Testis (tissue), 3 donors: ENCODE measurements around the gene EFNA3. TPM values are rescaled to one million over a fixed set of nuclear protein-coding genes. Genes with fewer than 3 reads are reported as not detected.

Experiments used
- DNase-seq: peaks from one replicate; pipeline ENCODE4 v3.0.0-alpha.2; 2019
- H3K27ac ChIP-seq, 2 donors: fragments of 200-600 bp; sonication (generic); one replicate each; pipeline ENCODE4 v1.5.1; 2019
- H3K27me3 ChIP-seq: fragments of 200-600 bp; sonication (generic); one replicate; pipeline ENCODE4 v1.5.1; 2019
- H3K36me3 ChIP-seq: fragments of 200-600 bp; sonication (generic); one replicate; pipeline ENCODE4 v1.5.1; 2017; ENCODE audit warnings: low read depth; ENCODE audit errors: missing control alignments
- H3K4me1 ChIP-seq: fragments of 200-600 bp; sonication (generic); one replicate; pipeline ENCODE4 v1.5.1; 2019
- H3K4me3 ChIP-seq, 2 donors: fragments of 200-600 bp; sonication (generic); one replicate each; pipeline ENCODE4 v1.5.1; 2017 to 2019
- H3K9me3 ChIP-seq: fragments of 200-600 bp; sonication (generic); one replicate; pipeline ENCODE4 v1.5.1; 2017
- CTCF ChIP-seq, 3 experiments: fragments of 450-650 bp in 2 of 3; fragments of 200-600 bp in 1 of 3; sonication (generic) in 1 of 3; IDR thresholded peaks; one replicate each; pipeline ENCODE4 v1.5.1; 2016 to 2019; ENCODE audit warnings: antibody characterized with exemption in 3 of 3, mild to moderate bottlenecking in 2 of 3, moderate library complexity in 1 of 3
- POLR2A ChIP-seq: fragments of 450-650 bp; IDR thresholded peaks from one replicate; pipeline ENCODE4 v1.6.1; 2017; ENCODE audit warnings: antibody characterized with exemption, mild to moderate bottlenecking, moderate library complexity
- WGBS, 2 donors: methylation state at CpG; one replicate each; pipeline ENCODE4 v1.1.5; 2018; 5-methylcytosine and 5-hydroxymethylcytosine counted together
- intact Hi-C: fragments of 100-400 bp; cut with DNase I; formaldehyde crosslinking; loops from one replicate; pipeline ENCODE4 v1.15.1; 2023; ENCODE audit warnings: low total_unique reads
- polyA plus RNA-seq: library from polyadenylated mRNA; stranded (reverse); fragments of 350-450 nt; fragmentation: Illumina TruSeq; extraction: RNeasy Lipid Tissue Mini Kit (QIAGEN cat#74804); gene quantifications from one replicate; pipeline ENCODE4 v1.2.3, GENCODE V29; 2014; ENCODE audit warnings: low read depth, low replicate concordance; ENCODE audit not compliant: insufficient read depth
- total RNA-seq, 2 donors: library from RNA; depleted of rRNA; stranded (reverse); fragments of >200 nt; gene quantifications; one replicate each; pipeline ENCODE4 v1.2.3, GENCODE V29; 2016

The EFNA3 gene
- total and polyA plus RNA-seq, 3 donors from 2014 or later = 7.5 to 9.9 (median 7.7) TPM

GRCh38 chr1:155075535-155075934, 3.1 kb upstream of the EFNA3 start:
- Histone ChIP-seq H3K4me1 (peaks cover 23% of the 10 kb centered on the region), H3K9me3 (no peaks in the 10 kb centered on the region), H3K4me3 (no peak overlapping the region), H3K27me3 (no peaks in the 10 kb centered on the region), H3K36me3 (no peaks in the 10 kb centered on the region), H3K27ac (no peak overlapping the region)
- intact Hi-C loops = no loop called here
- 71 to 80% methylated on average over 4 to 5 of the region's 5 CpGs for WGBS, 2 donors
- TF ChIP-seq CTCF (IDR thresholded peaks at IDR 0.05) = no peak
- no peak for TF ChIP-seq POLR2A
- DNase-seq = no peak

- H3K36me3 ChIP-seq = no peaks in the 10 kb centered on the region
- H3K27me3 ChIP-seq = no peaks in the 10 kb centered on the region
- no peaks in the 10 kb centered on the region for H3K9me3 ChIP-seq
- peaks cover 30% of the 10 kb centered on the region for H3K4me1 ChIP-seq
- H3K4me3 ChIP-seq = no peak overlapping the region
- WGBS, 2 donors = 100% methylated on average over 1 of the region's 1 CpG; no CpG with 5 or more reads in 1 of the 2 donors
- DNase-seq = no peak
- H3K27ac ChIP-seq = no peak overlapping the region
- TF ChIP-seq POLR2A = no peak
- no peak for TF ChIP-seq CTCF (IDR thresholded peaks at IDR 0.05)
- intact Hi-C loops = no loop called here
These were observed 2.3 kb upstream of the EFNA3 start for GRCh38 chr1:155076371-155076770.

GRCh38 chr1:155077346-155077745, 1.3 kb upstream of the EFNA3 start:
- Histone ChIP-seq H3K4me3 (no peak overlapping the region), H3K9me3 (no peaks in the 10 kb centered on the region), H3K4me1 (peaks cover 36% of the 10 kb centered on the region), H3K27ac (no peak overlapping the region), H3K27me3 (no peaks in the 10 kb centered on the region), H3K36me3 (no peaks in the 10 kb centered on the region)
- intact Hi-C loops = no loop called here
- TF ChIP-seq CTCF (IDR thresholded peaks at IDR 0.05) = no peak
- TF ChIP-seq POLR2A = no peak
- 63 to 81% methylated on average over 3 of the region's 3 CpGs for WGBS, 2 donors
- DNase-seq = no peak

GRCh38 chr1:155077758-155078445, 735 bp upstream of the EFNA3 start:
- TF ChIP-seq CTCF (IDR thresholded peaks at IDR 0.05) (no peak), POLR2A (no peak)
- intact Hi-C loops = no loop called here
- Histone ChIP-seq H3K27me3 (no peaks in the 10 kb centered on the region), H3K4me3 (peak overlapping the region in 1 of 2 donors; percentile 49), H3K27ac (no peak overlapping the region), H3K4me1 (peaks cover 41% of the 10 kb centered on the region), H3K9me3 (no peaks in the 10 kb centered on the region), H3K36me3 (no peaks in the 10 kb centered on the region)
- 30 to 42% methylated on average over 3 to 4 of the region's 4 CpGs for WGBS, 2 donors
- no peak for DNase-seq

- 0 to 2% methylated on average over 3 to 10 of the region's 10 CpGs for WGBS, 2 donors
- Histone ChIP-seq H3K4me3 (peak overlapping the region; percentile 48 to 49), H3K36me3 (no peaks in the 10 kb centered on the region), H3K27me3 (no peaks in the 10 kb centered on the region), H3K4me1 (peaks cover 41% of the 10 kb centered on the region), H3K27ac (no peak overlapping the region), H3K9me3 (no peaks in the 10 kb centered on the region)
- TF ChIP-seq CTCF (IDR thresholded peaks at IDR 0.05) = no peak
- intact Hi-C loops = no loop called here
- DNase-seq = no peak
These were observed 511 bp downstream of the EFNA3 start for GRCh38 chr1:155079210-155079486.
